ENCODE measurements around the gene RPP25L. TPM values are rescaled to one million over a fixed set of nuclear protein-coding genes. Genes with fewer than 3 reads are reported as not detected.

Gene RPP25L
- total RNA-seq, 1 donor from 2014 or later: 15.3 TPM

DNA sequence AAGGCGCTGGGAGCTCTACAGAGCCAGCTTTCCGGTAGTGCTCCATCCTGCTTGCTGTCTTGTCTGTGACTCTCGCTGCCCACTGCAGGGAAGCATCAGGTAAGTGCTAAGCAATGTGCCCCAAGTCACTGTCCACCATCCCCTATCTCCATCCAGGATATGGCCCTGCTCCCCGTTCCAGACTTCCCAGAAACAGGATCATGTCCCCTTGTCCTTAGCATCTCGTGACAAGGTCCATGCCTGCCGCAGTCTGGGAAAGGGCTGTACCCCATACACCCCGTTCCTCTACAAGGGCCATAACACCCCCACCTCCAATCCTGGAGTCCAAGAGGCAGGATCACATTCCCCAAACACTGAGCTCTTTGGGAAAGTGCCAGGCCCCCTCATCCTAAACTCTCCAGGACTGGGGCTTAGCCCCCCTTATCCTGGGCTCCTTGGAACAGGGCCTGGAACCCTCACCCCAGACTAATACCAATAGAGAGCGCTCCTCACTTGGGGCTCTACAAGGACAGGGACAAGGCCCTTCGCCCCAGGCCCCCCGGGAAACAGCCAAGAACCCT, 566 bp downstream of the RPP25L start:
- no peak for DNase-seq

DNA sequence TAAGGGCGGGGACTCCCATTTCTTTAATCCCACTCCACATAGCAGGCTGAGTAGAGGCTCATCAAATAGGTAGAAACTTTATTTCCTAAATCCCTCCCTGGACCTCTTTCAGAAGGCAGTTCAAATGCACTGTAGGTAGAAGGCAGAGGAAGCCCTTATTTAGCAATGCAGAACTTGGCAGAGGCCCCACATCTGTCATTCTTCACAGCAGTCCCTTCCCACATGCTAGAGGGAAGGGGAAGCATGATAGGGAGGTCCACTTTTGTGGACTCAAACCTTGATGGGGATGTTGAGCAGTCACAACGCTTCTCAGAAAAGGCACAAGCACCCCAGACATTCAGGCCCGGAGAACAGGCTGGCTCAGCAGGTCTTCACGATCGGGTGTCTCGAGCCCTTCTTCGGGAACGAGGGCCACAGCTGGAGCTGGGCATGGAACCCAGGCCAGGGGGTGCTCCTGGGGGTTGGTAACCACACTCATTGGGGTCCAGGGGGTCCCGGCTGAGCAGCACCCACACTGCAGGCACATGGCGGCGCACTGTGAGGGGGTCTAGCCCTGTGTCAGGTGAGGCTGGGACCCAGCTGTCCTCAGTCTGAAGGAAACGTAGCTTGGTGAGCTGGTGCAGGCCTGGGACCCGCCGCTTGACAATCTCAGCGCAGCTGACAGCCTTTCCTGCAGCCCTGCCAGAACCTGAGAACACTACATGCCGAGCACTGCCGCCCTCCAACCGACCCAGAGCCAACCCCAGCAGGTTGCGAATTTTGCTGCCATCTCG, 1.3 kb downstream of the RPP25L start:
- DNase-seq: no peak

- DNase-seq: no peak
Measured at GRCh38 chr9:34607331-34607730, 4.6 kb downstream of the RPP25L start.

DNA sequence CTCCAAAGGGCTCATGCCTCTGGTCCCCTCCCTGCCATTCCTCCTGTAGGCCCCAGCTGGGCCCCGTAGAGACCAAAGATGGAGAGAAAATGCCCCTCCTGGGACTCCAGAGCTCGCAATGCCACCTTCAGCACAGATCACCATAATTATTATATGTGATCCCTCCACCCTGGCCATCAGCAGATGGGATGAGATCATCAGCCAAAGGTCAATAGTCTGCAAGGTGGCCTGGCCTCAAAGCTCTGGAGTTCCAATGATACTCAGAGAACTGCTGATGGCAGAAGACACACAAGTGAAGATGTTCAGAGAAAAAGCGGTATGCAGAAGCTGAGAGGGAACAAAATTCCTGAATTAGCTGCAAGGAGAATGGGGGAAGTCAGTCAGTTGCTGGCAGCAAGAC, 5.0 kb downstream of the RPP25L start:
- DNase-seq: no peak

DNA sequence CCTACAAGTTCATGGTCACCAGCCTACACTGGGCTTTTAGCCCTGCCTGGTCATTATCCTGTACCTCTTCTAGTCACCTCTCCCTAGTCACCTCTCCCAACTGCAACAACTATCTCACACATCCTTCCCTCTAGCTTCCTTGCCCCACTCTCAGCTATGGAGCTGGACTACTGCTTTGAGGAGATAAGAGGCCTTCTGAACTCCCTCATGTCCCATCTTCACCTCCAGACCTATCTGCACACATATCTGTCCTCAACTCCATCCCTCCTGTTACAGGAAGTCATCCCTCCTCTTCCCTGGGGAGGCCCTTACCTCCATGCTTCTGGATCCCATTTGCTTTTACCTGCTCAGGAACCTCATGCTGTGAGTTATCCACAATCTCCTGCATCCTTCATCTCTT, 5.7 kb downstream of the RPP25L start:
- no peak for DNase-seq

DNA sequence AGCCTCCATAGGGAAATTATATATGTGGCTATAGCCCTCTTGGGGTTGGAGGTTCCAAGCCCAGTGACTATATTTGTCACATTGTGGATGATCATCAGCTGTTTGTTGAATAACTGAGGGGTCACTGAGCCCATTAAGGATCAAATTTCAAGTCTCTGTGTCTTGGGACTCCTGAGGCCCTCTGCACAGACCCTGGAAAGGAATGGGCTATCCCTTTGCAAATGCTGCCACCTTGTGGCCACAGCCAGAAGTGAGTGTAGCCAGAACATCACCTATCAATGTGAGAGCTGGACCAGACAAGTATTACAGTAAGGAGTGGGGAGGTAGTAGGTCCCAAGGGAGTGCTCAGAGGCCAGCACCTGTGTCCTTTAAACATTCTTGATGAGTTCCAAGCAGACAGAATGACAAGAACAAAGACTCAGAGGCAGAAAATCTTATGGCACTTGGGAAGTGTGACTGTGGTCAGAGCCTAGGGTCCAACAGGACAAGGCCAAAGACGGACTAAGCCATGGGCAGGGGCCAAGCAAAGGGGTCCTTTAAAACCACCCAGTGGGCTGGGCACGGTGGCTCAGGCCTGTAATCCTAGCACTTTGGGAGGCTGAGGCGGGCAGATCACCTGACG, 8.2 kb downstream of the RPP25L start:
- DNase-seq: peak; percentile 91

DNA sequence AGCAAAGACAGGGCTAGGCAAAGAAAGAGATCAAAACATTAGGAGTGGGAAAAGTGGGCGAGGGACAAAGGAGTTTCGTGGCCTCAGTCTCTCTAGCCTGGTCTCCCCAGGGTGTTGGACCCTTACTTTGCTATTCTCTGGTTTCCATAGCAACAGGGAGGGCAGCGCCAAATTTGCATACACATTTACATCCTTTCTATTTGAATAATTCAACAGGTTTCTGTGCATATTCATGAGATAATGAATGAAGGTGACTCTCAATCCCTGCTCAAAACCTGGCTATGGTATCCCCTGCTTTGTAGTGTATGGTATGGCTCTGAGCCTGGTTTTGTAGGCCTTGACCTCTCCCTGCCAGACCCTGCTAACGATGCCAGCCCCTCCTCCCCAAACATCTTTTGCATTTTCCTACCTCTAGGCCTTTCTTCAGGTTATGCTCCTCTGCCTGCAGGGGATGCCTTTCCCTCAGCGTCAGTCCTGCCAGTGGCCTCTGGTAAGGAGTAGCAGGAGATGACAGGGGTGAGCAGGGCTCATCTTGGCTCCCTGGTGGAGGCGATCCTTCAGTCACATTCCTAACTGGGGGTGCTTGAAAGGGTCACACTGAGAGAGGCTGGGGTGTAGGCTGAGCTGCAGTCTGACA, 9.8 kb downstream of the RPP25L start:
- no peak for DNase-seq

- DNase-seq: no peak
Measured at GRCh38 chr9:34600908-34601307, 11.0 kb downstream of the RPP25L start.

DNA sequence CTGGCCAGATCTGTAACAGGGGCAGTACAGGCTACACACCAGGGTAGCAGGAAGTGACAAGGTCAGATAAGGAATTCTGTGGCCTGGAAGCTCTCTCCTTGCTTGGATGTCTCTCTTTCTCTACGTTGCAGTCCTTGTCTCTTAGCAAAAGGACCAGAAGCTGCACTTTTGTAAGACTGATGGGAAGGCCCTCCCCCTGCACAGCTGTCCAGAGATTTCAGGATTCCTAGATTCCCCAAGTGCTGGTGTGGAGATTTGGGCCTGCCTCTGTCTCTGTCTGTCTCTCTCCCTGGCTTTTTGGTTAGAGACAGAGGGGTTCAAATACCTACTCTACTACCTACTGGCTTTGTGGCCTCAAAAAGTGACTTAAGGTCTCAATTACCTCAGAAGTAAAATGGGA, 12.4 kb downstream of the RPP25L start:
- no peak for DNase-seq

DNA sequence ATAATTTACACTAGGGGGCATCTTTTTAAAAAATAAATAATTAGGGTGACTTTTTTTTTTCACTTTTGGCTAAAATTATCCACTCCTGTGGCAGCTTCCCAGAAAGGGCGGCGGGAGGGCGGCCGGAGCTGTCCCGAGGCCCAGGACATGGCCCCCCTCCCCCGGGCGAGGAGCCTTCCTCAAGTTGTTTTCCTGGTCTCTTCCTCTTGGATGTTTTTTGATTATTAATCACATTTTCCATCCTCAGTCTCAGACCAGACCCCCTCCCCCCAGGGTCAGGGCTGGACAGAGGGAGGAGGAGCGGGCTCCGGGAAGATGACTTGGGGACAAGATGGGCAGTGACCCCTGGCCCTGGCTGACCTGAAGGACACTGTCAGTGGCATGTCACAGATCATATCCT, 17.7 kb downstream of the RPP25L start:
- no peak for DNase-seq

GRCh38 chr9:34592895-34593601, 18.8 kb downstream of the RPP25L start:
- DNase-seq: peak; percentile 71

DNA sequence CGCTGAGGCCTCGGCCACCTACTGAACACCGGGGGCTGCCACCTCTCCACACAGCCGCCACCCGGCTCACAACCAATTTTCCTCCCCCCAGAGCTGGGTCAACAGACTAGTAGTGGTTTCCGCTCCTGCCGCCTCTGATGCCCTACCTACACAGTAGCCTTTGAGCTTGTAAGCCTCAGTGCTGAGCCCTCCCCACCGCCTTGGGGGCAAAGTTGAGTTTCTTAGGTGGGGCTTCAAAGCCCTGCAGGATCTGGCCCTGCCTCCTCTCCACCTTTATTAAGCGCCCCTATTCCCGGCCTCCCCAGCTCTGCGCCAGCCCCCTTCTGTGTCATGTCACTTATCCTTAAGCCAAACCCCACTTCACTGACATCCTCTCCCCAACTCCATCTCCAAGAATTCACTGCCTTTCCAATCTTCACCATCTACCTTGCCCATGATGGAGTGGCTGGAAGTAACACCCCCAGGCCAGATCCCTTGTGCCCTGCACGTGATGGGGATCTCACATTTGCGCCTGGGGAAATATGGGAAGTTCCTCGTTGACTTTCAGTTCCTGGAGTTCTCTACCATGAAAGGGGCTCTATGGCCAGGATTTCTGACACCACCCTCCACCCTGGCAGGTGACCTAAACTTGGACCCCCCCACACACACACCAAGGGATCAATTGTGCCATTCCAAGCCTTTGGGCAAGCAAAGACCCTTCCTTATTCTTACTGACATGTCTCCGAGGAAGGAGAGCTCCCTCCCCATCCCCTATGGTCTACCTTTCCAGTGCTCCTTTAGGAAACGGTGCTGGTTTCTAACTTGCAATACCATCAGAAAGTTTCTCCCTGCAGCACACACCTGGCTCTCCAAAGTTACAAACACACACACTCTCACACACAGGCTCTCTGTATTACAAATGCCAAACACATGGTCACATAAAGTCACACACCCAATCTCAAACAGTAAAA, 19.7 kb downstream of the RPP25L start:
- DNase-seq: no peak

DNA sequence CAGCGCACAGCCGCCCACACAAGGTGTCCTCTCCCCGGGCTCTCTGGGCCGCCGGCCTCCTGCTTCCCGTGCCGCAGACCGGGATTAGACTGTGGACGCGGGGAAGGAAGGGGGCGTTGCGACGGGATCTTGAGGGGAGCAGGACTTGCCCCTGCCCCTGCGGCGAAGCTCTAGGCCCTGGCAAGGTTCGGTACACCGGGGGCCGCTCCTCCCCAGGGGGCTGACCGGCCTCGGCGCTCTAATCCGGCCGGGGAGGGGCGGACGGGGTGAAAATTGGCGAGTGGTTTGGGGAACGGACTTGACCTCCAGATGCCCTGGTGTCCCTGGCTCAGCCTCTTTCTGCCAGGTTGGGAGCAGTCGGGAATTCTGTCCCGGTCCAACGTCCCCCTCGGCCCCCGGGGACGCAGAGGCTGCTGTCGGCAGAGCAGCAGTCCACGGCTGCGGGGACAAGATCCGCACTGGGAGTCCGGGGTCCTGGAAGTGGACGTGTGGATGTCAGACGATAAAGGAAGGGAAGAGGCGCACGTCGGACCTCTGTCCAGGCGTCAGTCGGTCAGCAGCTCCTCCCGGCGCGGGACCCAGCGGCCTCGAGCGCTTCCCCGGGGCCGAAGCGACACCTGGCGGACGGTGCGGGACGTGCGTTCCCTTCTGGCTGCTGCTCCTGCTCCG, 20.5 kb downstream of the RPP25L start:
- peak; percentile 90 for DNase-seq

DNA sequence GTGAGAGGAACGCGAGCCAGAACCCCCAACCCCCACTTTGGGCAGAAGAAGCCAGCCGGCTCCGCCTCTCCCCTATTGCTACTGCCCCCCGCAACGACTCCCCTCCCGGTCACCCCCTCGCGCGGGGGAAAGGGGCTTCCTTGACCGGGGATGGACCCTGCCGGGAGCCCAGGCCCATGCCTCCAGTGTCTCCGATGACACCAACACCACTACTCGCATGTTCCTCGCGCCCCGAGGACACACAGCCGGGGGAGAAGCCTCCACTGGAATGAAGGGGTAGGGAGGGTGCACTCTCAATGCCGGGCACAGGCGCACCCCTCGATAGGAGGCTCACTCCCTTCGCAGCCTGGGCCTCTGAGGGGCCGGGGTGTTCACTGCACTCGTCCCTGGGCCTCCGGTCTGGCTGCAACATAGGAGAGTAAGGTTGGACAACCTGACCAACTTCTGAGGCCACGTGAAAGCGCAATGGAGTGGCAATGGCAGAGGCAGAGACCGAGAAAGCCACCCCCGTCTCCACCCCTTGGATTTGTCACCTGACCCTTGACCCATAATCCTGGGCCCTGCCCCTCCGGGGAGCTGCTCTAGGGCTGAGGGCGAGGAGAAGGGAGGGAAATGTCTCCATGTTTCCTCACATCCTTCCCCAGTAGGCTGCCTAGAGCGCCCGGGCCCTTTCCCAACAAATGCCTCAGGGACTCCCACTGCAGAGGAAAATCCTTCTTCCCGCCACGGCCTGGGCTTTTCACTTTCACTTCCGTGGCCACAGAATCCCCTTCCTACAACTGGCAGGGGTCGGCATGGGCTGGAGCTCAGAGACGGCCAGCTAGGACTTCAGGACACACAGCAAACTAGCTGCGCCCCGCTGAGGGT, 21.3 kb downstream of the RPP25L start:
- DNase-seq: peak; percentile 34

DNA sequence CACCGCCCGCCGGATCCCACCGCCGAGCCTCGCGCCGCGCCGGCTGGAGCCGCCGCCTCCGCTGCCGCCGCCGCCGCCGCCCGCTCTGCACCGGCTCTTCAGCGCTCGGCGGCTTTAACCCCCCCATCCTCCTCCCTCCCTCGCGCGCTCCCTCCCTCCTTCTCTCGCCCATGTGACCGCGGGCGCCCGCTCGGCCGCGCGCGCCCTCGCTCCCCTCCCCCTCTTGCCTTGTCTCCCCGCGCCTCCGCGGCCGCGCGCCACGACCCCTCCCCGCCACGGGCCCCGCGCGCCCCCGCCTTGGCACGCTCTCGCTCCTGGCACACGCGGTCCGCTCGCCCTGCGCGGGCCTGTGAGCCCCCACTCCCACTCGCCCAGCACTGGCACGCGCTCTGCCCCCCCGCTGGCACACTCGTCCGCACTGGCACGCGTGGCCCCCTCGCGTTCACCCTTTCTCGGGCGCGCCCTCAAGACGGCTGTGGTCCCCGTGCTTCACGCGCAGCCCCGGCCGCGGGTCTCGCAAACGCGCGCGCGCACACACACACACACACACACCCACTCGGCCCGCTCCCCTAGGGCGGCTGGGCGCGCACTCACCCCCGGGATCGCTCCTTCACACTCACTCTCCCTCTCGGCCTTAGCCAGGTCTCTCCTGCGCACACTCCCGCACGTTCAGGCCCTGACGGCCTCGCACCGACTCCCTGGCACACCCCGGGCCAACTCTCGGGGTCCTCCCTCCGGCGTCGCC, 22.1 kb downstream of the RPP25L start, which contains the start of gene CNTFR:
TSS of gene CNTFR (minus strand) at position 89 of the 745 bp plus-strand sequence. CDS start 20,743 bp downstream, outside the sequence.
- peak; percentile 76 for DNase-seq

GRCh38 chr9:34588671-34589635, 22.9 kb downstream of the RPP25L start:
- DNase-seq: peak; percentile 32

DNA sequence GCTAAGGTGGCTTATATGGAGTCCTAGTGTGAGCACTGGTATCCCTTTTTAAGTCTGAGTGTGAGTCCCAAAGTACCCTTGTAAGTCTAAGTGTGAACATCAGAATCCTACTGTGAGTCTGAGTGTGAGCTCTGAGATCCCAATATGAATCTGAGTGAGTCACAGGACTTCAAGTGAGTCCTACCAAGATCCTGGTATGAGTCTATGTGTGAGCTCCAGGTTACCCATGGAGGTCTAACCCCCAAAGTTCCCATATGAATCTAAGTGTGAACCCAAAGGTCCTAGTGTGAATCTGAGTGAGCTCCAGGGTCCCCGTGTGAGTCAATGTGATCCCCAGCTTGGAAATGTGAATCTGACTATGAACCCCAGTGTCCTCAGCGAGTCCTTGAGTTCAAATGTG, 24.6 kb downstream of the RPP25L start:
- DNase-seq: no peak
